ENCODE results near the gene PTPN3.

The PTPN3 gene

DNA sequence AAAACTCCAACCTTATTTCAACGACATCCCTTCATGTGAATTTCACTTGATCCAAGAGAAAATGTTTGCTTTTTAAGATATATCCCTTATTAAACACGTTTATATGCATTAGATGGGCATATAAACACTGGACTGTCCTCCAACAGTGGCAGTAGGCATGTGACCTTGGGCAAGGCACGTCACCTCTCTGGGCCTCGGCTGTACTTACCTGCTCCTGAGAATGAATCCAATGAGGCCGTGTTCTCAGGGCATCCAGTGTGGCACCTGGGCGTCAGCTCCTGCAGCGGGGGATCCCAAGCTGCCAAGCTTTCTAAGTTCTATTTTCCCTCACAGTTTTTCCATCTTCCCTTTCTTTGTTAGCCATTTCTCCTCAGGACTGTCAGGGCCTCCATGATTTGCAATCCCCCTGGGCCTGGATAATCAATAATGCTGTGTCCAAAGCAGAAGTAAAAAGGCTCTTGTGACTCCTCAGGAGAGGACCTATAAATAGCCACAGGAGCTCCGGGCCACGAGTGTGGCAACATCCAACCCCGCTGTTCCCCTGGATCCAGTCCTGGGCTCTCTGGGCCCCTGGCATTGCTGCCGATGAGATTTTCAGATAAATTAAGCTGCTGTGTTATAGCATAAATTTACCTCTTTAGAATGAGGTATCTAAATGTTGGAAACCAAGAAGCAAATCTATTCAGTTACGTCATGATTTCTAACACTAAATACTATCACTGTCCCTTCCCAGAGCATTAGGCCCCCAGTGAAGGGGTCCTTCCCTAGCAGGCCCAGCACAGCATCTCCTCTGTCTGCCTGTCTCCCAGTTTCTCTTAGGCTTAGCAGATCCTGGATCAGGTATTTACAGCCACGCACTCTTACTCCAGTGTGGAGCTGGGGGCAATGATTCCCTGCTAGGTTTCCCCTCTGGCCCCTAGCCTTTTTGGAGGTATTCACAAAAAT is 76.8 kb downstream of the PTPN3 start:
- DNase-seq = no peak

- DNase-seq = no peak
Measured at GRCh38 chr9:109419531-109419930, 78.6 kb downstream of the PTPN3 start.

- DNase-seq = no peak
Measured at GRCh38 chr9:109418827-109419226, 79.3 kb downstream of the PTPN3 start.

GRCh38 chr9:109417585-109418544 is 80.2 kb downstream of the PTPN3 start:
- DNase-seq = no peak

- no peak for DNase-seq
Measured at GRCh38 chr9:109417054-109417453, 81.1 kb downstream of the PTPN3 start.

- no peak for DNase-seq
Measured at GRCh38 chr9:109416135-109416706, 81.9 kb downstream of the PTPN3 start.

DNA sequence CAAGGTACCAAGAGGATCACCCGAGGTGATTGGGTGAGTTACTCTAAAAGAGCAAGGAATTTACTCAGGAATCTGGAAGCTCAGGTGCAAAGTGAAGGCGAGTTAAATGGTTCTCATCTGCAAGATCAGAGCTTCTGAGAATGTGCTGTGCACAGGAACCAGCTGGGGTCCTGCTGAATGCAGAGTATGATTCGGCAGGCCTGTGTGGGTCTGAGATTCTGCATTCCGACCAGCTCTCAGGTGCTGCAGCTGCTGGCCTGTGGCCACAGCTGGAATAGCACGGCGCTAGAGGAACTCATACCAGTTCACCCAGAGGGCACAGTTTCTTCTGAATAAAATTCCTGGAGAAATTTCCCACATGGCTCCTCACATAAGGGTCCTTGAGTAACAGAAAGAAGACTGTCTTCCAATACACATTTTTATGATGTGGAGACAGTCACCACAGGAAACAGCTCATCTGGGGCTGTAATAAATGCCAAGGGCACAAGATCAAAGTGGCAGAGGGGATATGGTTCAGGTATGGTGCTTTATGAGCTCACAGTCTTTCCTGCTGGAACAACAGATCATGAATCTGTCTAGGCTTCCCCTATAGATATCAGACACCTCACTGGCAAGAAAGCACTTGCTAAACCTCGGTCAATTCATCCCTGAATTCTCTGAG is 83.9 kb downstream of the PTPN3 start:
- DNase-seq = no peak

- no peak for DNase-seq
Measured at GRCh38 chr9:109411798-109412352, 86.2 kb downstream of the PTPN3 start.

DNA sequence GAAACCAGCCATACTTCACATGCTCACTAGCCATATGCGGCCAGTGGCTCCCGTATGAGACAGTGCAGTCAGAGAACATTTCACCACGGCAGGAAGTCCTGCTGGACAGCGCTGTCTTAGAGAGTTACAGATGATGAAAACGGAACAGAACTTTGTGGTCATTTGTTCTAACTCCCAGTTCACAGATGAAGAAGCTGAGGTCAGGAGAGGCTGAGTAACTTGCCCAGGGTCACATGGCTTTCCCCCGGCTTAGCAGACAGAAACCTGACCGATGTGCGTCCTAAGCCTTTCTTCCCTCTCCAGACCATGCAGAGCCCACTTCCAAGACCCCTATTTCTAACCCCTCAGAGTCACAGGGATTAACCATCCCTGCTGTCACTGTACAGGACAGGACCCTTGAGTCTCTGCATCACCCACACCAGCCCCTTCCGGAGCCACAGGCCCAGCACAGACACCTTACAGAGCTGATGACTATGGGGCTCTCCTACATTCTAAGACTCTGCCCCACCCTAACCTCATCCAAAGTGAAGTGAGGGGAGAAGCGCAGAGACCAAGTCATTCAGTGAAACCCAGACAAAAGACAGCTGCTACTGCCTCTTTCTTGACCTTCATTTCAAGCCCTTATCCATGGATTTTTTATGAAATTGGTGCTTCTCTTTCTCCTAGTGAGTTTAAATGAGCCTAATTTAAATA is 86.9 kb downstream of the PTPN3 start:
- no peak for DNase-seq

GRCh38 chr9:109409773-109410397 is 88.2 kb downstream of the PTPN3 start:
- no peak for DNase-seq

GRCh38 chr9:109408759-109409462 is 89.2 kb downstream of the PTPN3 start:
- DNase-seq = no peak

GRCh38 chr9:109403766-109404320 is 94.3 kb downstream of the PTPN3 start:
- no peak for DNase-seq

DNA sequence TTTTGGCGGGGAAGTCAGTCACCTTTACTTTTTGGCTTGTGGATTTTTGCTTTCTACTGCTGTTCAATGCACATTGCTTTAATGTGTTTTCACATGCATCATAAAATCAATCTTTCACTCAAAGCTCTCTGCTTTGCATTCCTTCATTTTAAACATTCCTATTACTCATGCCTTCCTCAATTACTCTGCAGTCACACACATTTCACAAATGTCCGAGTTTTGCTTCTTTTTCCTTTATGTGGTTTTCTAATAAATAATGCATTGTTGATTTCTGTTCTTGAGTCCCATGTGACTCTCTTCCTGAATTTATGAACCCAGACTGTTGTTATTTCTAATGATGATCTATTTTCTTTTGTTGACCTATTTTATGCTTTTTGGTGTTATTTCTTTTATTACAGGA is 95.0 kb downstream of the PTPN3 start:
- no peak for DNase-seq

DNA sequence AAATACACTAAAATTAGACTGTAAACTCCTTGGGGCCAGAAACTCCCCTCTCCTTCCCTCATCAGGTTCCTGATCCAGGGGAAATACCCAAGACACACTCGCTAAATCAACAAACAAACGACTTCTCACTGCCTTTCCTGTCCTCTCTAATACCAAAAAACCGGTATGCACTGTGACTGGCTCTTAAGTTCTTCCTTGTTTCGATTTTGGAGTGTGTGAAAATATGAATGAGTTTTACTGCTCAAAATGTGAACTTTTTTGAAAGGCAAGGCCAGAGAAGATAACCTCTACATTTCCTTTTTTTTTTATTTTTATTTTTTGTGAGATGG is 96.2 kb downstream of the PTPN3 start:
- DNase-seq = no peak

DNA sequence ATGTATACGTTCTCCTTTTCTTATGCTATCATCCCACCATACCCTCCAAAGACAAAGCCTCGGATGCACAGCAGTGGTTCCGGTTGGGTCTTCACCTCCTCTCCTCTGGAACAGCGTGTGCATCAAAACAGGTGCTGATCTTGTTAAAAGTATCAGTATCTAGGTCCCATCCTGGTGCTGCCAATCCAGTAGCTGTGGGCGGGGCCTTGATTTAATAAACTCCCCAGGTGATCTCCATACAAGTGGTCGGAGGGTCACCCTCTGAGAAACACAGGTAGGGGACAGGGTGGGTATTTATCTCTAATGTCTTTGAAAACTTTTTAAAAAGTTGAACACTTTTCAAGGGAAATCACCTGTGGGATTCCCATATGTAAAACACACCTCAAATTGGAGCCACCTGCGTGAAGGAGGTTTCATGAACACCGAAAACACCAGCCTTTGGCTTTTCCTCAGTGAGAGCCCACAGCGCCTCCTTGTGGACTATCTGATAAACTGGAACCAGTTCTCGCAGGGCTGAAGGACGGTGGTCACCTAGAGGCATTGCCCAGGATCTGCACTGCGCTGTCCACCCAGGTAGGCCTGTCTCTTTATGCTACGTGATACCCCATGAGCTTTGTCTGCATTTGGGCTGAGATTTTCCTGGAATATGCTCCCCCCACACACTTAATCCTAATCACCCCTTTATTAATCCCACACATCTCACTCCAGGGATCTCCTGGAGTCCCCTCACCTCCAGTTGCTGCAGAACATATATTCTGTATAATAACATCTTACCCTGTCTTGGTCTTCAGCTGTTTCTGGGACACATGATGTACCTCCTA is 96.7 kb downstream of the PTPN3 start:
- peak; percentile 65 for DNase-seq

GRCh38 chr9:109399258-109399767 is 98.8 kb downstream of the PTPN3 start:
- no peak for DNase-seq

GRCh38 chr9:109391176-109391575 is 106.9 kb downstream of the PTPN3 start:
- no peak for DNase-seq

DNA sequence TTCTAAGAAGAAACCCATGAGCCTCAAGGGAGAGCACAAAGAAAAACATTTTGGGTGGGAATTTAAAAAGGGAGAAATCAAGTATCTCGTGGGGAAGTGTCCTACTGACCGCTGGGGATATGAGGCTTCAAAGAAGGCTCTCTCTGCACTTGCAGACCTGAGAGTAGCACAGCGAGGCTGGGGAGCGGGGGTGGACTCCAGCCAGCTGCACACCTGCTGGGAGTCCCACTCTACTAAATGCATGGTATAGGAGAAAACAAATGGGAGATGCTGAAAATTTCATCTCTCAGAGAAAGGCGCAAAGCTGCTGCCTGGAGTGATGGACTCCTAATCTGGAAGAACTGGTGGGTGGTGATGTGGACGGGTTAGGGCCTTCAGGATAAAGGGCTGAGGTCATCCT is 110.3 kb downstream of the PTPN3 start:
- DNase-seq = no peak

- DNase-seq = no peak
Measured at GRCh38 chr9:109387206-109387605, 110.9 kb downstream of the PTPN3 start.
